Neuron (in vitro differentiated cells): ENCODE measurements around the gene MRPL38.
"Not testable (repeated sequence)": the region's sequence is repeated elsewhere in the genome, so short reads cannot be mapped to it uniquely, and the experiment has no call there.

Source experiments
- H2AFZ ChIP-seq: one replicate; pipeline ENCODE4 v1.6.1; 2013; ENCODE audit warnings: low read depth, mild to moderate bottlenecking, inconsistent platforms, low read length, moderate library complexity
- H3K27me3 ChIP-seq: one replicate; pipeline ENCODE4 v1.6.1; 2013; ENCODE audit warnings: low read length; ENCODE audit not compliant: insufficient read depth
- H3K36me3 ChIP-seq: one replicate; pipeline ENCODE4 v1.6.1; 2013; ENCODE audit warnings: low read length; ENCODE audit not compliant: insufficient read depth
- H3K4me1 ChIP-seq: one replicate; pipeline ENCODE4 v1.6.1; 2013; ENCODE audit warnings: low read length; ENCODE audit not compliant: insufficient read depth
- H3K4me3 ChIP-seq: 2 replicates; pipeline ENCODE4 v1.5.1; 2013; ENCODE audit warnings: mild to moderate bottlenecking, low read length, moderate library complexity
- H3K9me3 ChIP-seq: one replicate; pipeline ENCODE4 v1.6.1; 2013; ENCODE audit warnings: low read length

MRPL38 gene

DNA sequence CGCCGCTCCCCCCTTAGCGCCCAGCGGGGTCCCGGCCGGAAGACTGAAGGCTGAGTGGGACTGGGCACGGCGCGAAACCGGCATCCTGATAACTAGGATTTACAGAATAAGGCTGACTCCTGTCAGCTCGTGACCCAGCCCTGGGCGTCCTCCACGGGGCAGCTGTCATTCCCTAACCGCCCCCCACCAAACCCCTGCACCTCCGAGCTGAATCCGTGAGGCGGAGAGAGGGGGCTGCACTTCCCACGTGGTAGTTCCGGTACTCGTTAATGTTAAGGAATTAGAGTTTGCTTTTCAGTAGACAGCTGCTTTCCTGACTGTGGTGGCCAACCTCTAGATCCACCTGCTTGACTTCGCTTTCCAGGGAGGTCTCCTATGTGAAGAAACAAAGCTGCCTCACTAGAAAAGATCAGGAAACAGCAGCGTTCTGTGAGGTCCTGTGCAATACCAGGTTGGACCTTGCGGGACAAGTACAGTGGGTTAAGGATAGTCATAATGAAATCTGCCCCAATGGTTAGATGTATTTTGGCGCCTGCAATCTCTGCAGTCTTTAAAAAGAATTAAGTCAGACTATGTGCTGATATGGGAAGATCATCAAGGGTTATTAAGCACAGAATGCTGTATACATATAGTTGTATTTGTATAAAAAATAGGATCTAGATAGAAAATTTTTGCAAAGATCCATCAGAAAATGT is 48.5 kb downstream of the MRPL38 start:
- Histone ChIP-seq H2AFZ (peak overlapping the region; percentile 20), H3K9me3 (no peaks in the 10 kb centered on the region), H3K4me1 (peaks cover 13% of the 10 kb centered on the region), H3K27me3 (no peaks in the 10 kb centered on the region), H3K36me3 (peaks cover 4% of the 10 kb centered on the region), H3K4me3 (peak overlapping the region; percentile 69)

DNA sequence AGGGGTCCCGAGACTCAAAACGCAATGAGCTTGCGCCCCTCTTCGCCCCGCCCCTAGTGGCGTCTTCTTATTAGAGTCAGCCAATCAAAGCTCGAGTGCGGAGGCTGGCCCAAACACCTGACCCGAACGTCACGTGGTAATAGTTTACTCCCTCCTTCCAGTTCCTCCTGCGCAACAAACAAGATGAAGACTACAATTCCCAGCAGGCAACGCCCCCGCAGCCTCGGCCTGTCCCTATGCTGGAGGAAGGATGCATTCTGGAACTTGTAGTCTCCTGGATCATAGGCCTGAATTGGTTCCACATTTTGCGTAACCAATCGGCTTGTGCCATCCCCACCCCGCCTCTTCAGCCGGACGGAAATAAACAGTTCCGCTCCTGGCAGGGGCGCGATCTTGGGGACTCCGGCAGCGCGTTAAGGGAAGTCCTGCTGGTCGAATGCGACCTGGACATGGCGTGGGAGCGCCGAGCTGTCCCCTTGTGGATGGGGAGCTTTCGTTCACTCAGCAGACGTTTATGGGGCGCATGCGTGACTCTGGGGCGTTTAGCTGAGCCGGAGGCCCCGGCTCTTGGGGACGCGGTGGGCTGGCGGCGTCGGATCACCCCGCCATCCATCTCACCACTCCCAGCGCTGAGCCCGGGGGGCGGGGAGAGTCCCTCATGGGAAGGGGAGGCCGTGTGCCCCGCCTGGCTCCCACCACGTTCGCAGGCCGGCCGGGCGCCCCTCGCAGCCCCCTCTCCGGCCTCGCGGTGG is 49.2 kb downstream of the MRPL38 start, which contains the start of gene WBP2:
Gene WBP2, minus strand, starts transcription at position 26 of the 752 bp plus-strand sequence. CDS start 38 bp downstream, outside the sequence.
- Histone ChIP-seq H2AFZ (peak within 1 kb of the TSS; percentile 20), H3K4me3 (peak within 1 kb of the TSS; percentile 69), H3K36me3 (peaks cover 11% of the 10 kb centered on the region), H3K4me1 (peaks cover 13% of the 10 kb centered on the region), H3K27me3 (no peaks in the 10 kb centered on the region), H3K9me3 (no peaks in the 10 kb centered on the region)

DNA sequence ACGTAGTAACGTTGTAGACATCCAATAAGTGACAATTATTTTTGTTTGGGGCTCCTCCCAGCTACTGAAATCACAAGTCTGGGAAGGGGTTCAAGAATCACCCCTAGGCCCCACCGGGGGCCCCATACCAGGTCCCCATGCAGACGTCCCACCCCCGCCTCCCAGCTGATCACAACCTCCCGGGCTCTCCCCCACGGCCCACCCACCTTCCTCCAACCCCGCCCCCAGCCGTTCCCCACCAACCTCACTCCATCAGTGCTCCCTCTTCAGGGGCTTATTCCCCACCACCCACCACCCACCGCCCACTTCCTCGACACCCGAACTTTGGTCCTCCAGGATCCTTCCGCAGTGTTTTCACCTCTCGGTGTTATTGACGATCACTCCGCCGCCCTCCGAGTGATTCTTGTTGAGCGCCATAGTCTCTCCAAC is 49.8 kb downstream of the MRPL38 start:
- peaks cover 14% of the 10 kb centered on the region for H3K36me3 ChIP-seq
- H3K4me3 ChIP-seq: peak overlapping the region; percentile 69
- H2AFZ ChIP-seq: no peak overlapping the region
- H3K27me3 ChIP-seq: no peaks in the 10 kb centered on the region
- peaks cover 13% of the 10 kb centered on the region for H3K4me1 ChIP-seq
- H3K9me3 ChIP-seq: no peaks in the 10 kb centered on the region

DNA sequence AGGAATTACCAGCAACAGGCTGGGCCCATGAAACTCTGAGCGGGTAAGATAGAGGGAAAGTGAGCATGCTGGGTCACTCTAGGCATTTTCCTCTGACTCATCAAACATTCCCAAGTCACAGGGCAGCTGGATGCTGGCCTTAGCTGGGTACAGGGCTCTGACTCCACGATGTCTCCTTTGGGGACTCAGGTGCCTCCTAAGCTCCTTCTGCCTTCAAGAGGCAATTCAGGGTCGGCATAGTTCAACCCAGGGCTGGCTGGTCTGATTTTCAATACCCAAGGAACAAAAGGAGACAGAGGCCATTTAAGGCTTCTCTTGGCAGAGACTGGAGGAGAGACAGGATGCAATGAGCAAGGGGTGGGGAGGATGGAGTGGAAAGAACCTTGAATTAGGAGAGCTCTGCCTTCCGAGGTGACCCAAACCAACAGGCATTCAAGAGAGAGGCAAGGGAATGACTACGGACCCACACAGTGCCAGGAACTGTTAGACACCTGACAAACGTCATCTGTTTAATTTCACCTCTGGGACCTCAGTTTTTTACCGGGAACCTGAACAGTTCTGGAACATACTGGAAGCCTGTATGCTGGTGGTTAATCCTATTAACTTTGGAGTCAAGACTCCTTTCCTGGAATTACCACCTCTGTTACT is 50.5 kb downstream of the MRPL38 start:
- peaks cover 20% of the 10 kb centered on the region for H3K36me3 ChIP-seq
- H3K4me1 ChIP-seq: peaks cover 13% of the 10 kb centered on the region
- H3K27me3 ChIP-seq: no peaks in the 10 kb centered on the region
- no peaks in the 10 kb centered on the region for H3K9me3 ChIP-seq
- H2AFZ ChIP-seq: no peak overlapping the region
- H3K4me3 ChIP-seq: peak overlapping the region; percentile 69

DNA sequence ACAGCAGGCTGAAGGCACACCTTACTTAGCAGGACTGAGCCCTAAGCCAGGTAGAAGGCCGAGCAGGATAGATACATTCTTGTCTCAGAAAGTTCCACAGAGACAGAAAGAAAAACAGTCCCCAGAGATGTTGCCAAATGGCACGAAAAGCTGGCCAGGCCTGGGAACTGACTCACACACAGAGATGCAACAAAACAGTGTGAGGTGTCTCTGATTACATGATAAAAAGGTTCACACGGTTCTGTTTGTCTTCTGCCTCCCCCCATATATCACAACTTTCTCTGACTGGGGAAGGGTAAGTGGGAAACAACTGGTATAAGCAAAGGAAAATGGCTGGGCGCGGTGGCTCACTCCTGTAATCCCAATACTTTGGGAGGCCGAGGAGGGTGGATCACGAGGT is 51.3 kb downstream of the MRPL38 start:
- H3K4me1 ChIP-seq: peaks cover 13% of the 10 kb centered on the region
- H2AFZ ChIP-seq: no peak overlapping the region
- H3K9me3 ChIP-seq: no peaks in the 10 kb centered on the region
- peaks cover 28% of the 10 kb centered on the region for H3K36me3 ChIP-seq
- no peak overlapping the region for H3K4me3 ChIP-seq
- no peaks in the 10 kb centered on the region for H3K27me3 ChIP-seq

DNA sequence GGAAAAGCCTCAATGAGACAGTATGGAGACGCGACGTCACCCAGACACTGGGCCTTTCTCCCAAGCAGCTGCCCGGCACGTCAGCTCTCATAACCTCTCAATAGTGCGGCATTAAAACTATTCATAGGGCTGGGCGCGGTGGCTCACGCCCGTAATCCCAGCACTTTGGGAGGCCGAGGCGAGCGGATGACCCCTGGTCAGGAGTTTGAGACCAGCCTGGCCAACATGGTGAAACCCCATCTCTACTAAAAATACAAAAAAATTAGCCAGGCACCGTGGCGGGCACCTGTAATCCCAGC is 53.0 kb downstream of the MRPL38 start:
- H3K36me3 ChIP-seq: peaks cover 44% of the 10 kb centered on the region
- not testable (repeated sequence) for H3K4me3 ChIP-seq, H3K9me3 ChIP-seq, H3K27me3 ChIP-seq, H2AFZ ChIP-seq
- peaks cover 13% of the 10 kb centered on the region for H3K4me1 ChIP-seq

DNA sequence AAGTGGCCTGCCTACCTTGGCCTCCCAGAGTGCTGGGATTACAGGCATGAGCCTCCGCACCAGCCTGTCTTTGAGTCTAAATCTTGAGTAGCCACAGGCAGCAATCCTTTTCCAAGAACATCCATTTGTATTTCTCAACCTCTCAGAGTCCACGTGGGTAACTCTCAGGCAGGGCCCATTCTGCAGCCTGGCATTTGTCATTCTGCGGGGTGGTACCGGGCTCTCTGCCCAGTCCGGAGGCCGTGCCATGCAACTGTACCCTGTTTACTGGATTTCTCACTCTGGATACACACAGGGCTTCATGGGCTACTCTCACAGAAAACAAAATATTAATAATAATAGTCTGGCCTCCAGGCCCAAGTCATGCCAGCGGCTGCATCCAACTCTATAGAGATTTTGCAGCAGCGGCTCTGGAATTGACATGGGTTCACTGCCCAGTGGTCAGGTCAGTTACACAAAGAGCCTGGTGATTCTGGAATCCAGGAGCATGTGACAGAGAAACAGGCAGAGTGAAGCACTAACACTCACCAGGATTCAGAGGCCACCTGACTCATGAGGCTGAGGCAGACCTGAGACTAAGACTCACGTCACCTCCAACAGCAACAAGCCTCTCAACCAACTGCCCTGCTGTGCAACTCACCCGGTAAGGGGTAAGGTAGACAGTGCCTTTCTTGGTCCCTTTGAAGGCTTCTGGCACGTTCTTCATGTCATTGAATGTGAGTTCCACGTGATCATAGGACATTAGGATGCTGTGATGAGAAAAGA is 53.6 kb downstream of the MRPL38 start:
- no peak overlapping the region for H3K4me3 ChIP-seq
- H3K4me1 ChIP-seq: peaks cover 8% of the 10 kb centered on the region
- no peaks in the 10 kb centered on the region for H3K9me3 ChIP-seq
- no peak overlapping the region for H2AFZ ChIP-seq
- H3K36me3 ChIP-seq: peaks cover 49% of the 10 kb centered on the region
- H3K27me3 ChIP-seq: no peaks in the 10 kb centered on the region

DNA sequence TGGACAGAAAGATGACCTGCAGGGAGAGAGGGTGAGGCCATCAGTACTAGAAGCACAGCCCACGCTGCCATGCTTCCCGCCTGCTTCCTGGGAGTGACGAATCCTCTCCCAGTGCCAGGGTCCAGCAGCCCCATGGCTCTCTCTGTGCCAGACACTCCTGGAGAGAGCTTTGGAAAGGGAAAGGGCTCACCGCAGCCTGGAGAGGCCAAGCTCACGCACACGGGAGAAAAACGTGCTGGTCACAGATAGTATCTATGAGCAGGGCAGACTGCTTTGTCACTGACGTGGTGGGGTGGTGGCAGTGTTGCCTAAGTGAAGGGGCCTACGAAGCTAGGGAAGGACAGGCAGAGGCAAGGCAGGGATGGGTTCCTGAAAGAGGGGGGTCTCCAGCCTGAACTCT is 55.0 kb downstream of the MRPL38 start:
- H3K4me1 ChIP-seq: peaks cover 8% of the 10 kb centered on the region
- no peak overlapping the region for H2AFZ ChIP-seq
- peaks cover 52% of the 10 kb centered on the region for H3K36me3 ChIP-seq
- no peaks in the 10 kb centered on the region for H3K27me3 ChIP-seq
- no peak overlapping the region for H3K4me3 ChIP-seq
- H3K9me3 ChIP-seq: no peaks in the 10 kb centered on the region

DNA sequence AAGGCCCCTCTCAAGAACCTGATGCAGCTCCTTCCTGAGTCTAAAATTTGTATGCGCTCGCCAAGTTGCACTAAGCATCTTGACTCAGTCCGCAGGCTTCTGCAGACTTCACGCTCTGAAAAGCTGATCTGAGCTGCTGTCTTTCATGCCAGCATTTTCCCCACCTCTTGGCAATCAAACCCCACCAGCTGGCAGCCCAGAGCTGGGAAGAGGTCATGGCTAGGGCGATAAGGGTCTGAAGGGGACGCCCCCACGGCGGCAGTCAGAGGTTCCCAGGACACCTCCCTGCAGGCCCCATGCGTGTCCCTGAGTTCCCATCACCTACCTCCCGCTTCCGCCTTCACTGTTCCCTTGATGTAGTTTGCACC is 55.4 kb downstream of the MRPL38 start:
- Histone ChIP-seq H3K4me1 (peaks cover 3% of the 10 kb centered on the region), H3K36me3 (peaks cover 52% of the 10 kb centered on the region), H2AFZ (no peak overlapping the region), H3K9me3 (no peaks in the 10 kb centered on the region), H3K27me3 (no peaks in the 10 kb centered on the region), H3K4me3 (no peak overlapping the region)
